GM23248 (cell line): ENCODE data around the gene CDH4.

Source experiments
- EZH2 ChIP-seq: fragments of 200-600 bp; sonication (generic); IDR thresholded peaks from 2 replicates; pipeline ENCODE4 v1.6.1; 2018; ENCODE audit warnings: antibody characterized with exemption, mild to moderate bottlenecking; ENCODE audit not compliant: insufficient read depth, poor library complexity, severe bottlenecking
- EZH2phosphoT487 ChIP-seq: fragments of 200-600 bp; sonication (generic); IDR thresholded peaks from 2 replicates; pipeline ENCODE4 v1.6.1; 2018; ENCODE audit warnings: antibody characterized with exemption, moderate library complexity, mild to moderate bottlenecking, low read depth; ENCODE audit not compliant: insufficient read depth

DNA sequence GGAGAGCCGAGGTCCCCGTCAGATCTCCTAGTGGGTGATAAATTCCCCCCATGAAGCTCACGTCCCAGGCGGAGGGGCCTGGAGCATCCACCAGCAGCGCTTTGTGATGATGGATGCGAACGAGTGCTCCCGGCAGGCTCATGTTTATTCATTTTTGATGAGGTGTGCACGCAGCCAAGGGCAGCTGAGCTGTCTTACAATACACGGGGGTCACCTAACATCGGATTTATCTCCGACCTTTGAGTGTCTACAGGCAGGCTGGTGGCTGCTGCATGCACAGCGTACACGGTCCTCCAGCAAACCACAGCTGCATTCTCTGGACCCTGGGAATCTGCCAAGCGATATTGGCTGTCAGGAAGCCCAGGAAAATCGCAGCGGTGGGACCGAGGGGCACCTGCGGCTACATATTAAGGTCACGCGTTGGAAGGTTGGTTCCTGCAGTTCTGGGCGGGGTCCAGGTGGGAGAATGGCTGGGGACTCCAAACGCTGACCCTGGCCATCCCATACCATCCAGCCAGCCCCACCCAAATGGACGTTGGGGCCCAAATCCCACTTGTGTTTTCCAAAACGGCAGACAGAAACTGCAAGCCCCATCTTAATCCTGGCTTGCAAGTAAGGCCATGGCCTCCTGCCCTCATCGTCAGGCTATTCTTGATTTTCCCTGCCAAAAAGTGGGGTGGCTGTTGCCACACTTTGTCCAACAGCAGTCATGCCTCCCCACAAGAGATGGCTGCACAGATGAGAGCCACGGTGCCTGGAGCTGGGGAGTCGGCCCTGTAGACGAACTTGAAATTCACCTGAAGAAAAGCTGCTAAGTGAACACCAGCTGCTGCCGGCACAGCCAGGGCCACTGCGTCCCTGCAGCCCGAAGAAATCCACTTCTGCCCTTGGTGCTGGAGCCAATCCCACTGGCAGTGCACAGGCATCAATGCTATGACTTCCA lies 413.7 kb downstream of the CDH4 start:
- TF ChIP-seq EZH2 (no peak), EZH2phosphoT487 (no peak)
